IMR-90 (cell line): Measurements from ENCODE around the gene GRM5. TPM values are rescaled to one million over a fixed set of nuclear protein-coding genes. Genes with fewer than 3 reads are reported as not detected.
A peak's percentile ranks its signal among the peaks of the same experiment; 100 is the strongest.

Experiments used
- ATAC-seq: fragments of 200-7000 bp; cut with Tn5 transposase; 2 replicates; pipeline ENCODE4 v1.9.1; 2020; ENCODE audit warnings: low read depth, mild to moderate bottlenecking, moderate library complexity
- BruUV-seq: library from RNA; stranded (reverse); fragments of 400-500 nt; replicated peaks from 2 replicates; lab custom pipeline; 2021; lab: Mats Ljungman, UMichigan
- CTCF ChIA-PET: fragments of 300-600 bp; formaldehyde crosslinking; extraction: SDS; loops from one replicate; lab custom pipeline; 2021; ENCODE audit warnings: antibody characterized with exemption; lab: Yijun Ruan, JAX
- POLR2A ChIA-PET: fragments of 300-600 bp; sonication (Branson Sonifier 250); formaldehyde crosslinking; loops from one replicate; lab custom pipeline; 2022; ENCODE audit warnings: antibody characterized with exemption; ENCODE audit not compliant: unreplicated experiment; lab: Charles Lee
- DNase-seq: peaks from one replicate; pipeline ENCODE4 v3.0.0; 2013
- H2AFZ ChIP-seq: replicated peaks from 2 replicates; pipeline ENCODE3; 2013; ENCODE audit warnings: low read length, mild to moderate bottlenecking; ENCODE audit not compliant: poor library complexity
- H2AK5ac ChIP-seq: 2 replicates; pipeline ENCODE4 v1.6.1; 2013; ENCODE audit warnings: low read depth, low read length, inconsistent platforms
- H2AK9ac ChIP-seq: replicated peaks from 2 replicates; pipeline ENCODE3; 2013; ENCODE audit warnings: mild to moderate bottlenecking, low read depth, low read length, moderate library complexity; ENCODE audit not compliant: poor library complexity
- H2BK120ac ChIP-seq: 2 replicates; pipeline ENCODE4 v1.6.1; 2013; ENCODE audit warnings: low read depth, low read length, inconsistent platforms
- H2BK15ac ChIP-seq: 3 replicates; pipeline ENCODE4 v1.6.1; 2013; ENCODE audit warnings: low read depth, low read length, inconsistent platforms
- H2BK20ac ChIP-seq: 2 replicates; pipeline ENCODE4 v1.6.1; 2013; ENCODE audit warnings: low read depth, mild to moderate bottlenecking, inconsistent platforms, low read length, moderate library complexity
- H2BK5ac ChIP-seq: 2 replicates; pipeline ENCODE4 v1.6.1; 2013; ENCODE audit warnings: mild to moderate bottlenecking, low read depth, low read length, inconsistent platforms; ENCODE audit not compliant: poor library complexity, severe bottlenecking
- H3K14ac ChIP-seq: replicated peaks from 2 replicates; pipeline ENCODE4 v1.6.1; 2013; ENCODE audit warnings: low read depth, low read length, inconsistent platforms
- H3K18ac ChIP-seq: 2 replicates; pipeline ENCODE4 v1.6.1; 2013; ENCODE audit warnings: low read depth, low read length, control low read depth
- H3K23ac ChIP-seq: 2 replicates; pipeline ENCODE4 v1.6.1; 2013; ENCODE audit warnings: low read depth, low read length, inconsistent platforms
- H3K27ac ChIP-seq: 2 replicates; pipeline ENCODE4 v1.5.1; 2013; ENCODE audit warnings: mild to moderate bottlenecking, control low read depth, low read length; ENCODE audit not compliant: insufficient read depth
- H3K27me3 ChIP-seq: 2 replicates; pipeline ENCODE4 v1.6.1; 2013; ENCODE audit warnings: low read length; ENCODE audit not compliant: control insufficient read depth, insufficient read depth
- H3K36me3 ChIP-seq: 2 replicates; pipeline ENCODE4 v1.6.1; 2013; ENCODE audit warnings: low read length, mixed read lengths; ENCODE audit not compliant: control insufficient read depth, insufficient read depth
- H3K4ac ChIP-seq: 2 replicates; pipeline ENCODE4 v1.6.1; 2013; ENCODE audit warnings: low read depth, low read length, inconsistent platforms
- H3K4me1 ChIP-seq: 2 replicates; pipeline ENCODE4 v1.6.1; 2013; ENCODE audit warnings: low read length, mixed read lengths; ENCODE audit not compliant: control insufficient read depth, insufficient read depth
- H3K4me2 ChIP-seq: 2 replicates; pipeline ENCODE4 v1.6.1; 2013; ENCODE audit warnings: low read depth, mild to moderate bottlenecking, control low read depth, low read length, moderate library complexity
- H3K4me3 ChIP-seq: 2 replicates; pipeline ENCODE4 v1.5.1; 2013; ENCODE audit warnings: low read depth, mild to moderate bottlenecking, control low read depth, low read length, moderate library complexity; ENCODE audit not compliant: insufficient read depth
- H3K56ac ChIP-seq: 2 replicates; pipeline ENCODE4 v1.6.1; 2013; ENCODE audit warnings: low read length, inconsistent platforms; ENCODE audit not compliant: insufficient read depth; ENCODE audit errors: extremely low read depth
- H3K79me1 ChIP-seq, 2 experiments: 2 replicates each; pipeline ENCODE4 v1.6.1; 2013; ENCODE audit warnings: low read length in 2 of 2, inconsistent platforms in 1 of 2, low read depth in 1 of 2
- H3K9ac ChIP-seq: 2 replicates; pipeline ENCODE4 v1.6.1; 2013; ENCODE audit warnings: low read depth, low read length, control low read depth
- H3K9me1 ChIP-seq: 2 replicates; pipeline ENCODE4 v1.6.1; 2013; ENCODE audit warnings: low read length, inconsistent platforms; ENCODE audit not compliant: insufficient read depth
- H3K9me3 ChIP-seq: 2 replicates; pipeline ENCODE4 v1.6.1; 2013; ENCODE audit warnings: low read length; ENCODE audit not compliant: control insufficient read depth, insufficient read depth
- H4K20me1 ChIP-seq: 2 replicates; pipeline ENCODE4 v1.6.1; 2013; ENCODE audit warnings: low read length, inconsistent platforms; ENCODE audit not compliant: insufficient read depth
- H4K5ac ChIP-seq: 2 replicates; pipeline ENCODE4 v1.6.1; 2013; ENCODE audit warnings: mild to moderate bottlenecking, low read depth, low read length, control low read depth
- H4K8ac ChIP-seq, 2 experiments: 2 replicates each; pipeline ENCODE4 v1.6.1; 2013; ENCODE audit warnings: low read depth in 2 of 2, low read length in 2 of 2, control low read depth in 1 of 2, inconsistent platforms in 1 of 2
- H4K91ac ChIP-seq: 2 replicates; pipeline ENCODE4 v1.6.1; 2013; ENCODE audit warnings: low read depth, low read length, inconsistent platforms; ENCODE audit not compliant: insufficient read depth
- MAFK ChIP-seq: IDR thresholded peaks from 2 replicates; pipeline ENCODE4 v1.6.1; 2012; ENCODE audit warnings: low read depth, low read length, improper control_type of control experiment
- WGBS, 2 experiments: methylation state at CpG; one replicate each; pipeline versions ENCODE4 v1.1.5 to v1.1.7; 2013; ENCODE audit warnings: missing lambda C conversion rate in 2 of 2; ENCODE audit not compliant: insufficient read length in 1 of 2; ENCODE audit errors: extremely low coverage in 2 of 2; 5-methylcytosine and 5-hydroxymethylcytosine counted together
- dilution Hi-C: fragments of 300-500 bp; cut with HindIII; formaldehyde crosslinking; loops from one replicate; pipeline ENCODE4 v1.14.3; 2018; ENCODE audit warnings: low sequenced_read_pairs; ENCODE audit not compliant: unreplicated experiment
- in situ Hi-C: fragments of 300-500 bp; cut with MboI; formaldehyde crosslinking; loops from 3 replicates; pipeline ENCODE4 v1.14.3; 2019; ENCODE audit warnings: low sequenced_read_pairs, inconsistent platforms, mixed read lengths
- intact Hi-C: fragments of 100-400 bp; cut with micrococcal nuclease; formaldehyde crosslinking; loops from 2 replicates; pipeline ENCODE4 v1.10.0; 2022
- polyA plus RNA-seq, 3 experiments: library from polyadenylated mRNA; depleted of rRNA; stranded (reverse); fragments of >200 nt; gene quantifications; 2 replicates each; pipeline ENCODE4 v1.2.3, GENCODE V29; 2012; ENCODE audit warnings: low replicate concordance in 1 of 3
- total RNA-seq: library from RNA; depleted of rRNA; stranded (reverse); fragments of >200 nt; gene quantifications from 2 replicates; pipeline ENCODE4 v1.2.3, GENCODE V29; 2012
- TF ChIP-seq, protein P1 (sequence below): conservative IDR thresholded peaks from 2 replicates; pipeline ENCODE4 v1.5.1; 2012; ENCODE audit warnings: mild to moderate bottlenecking, low read depth, low read length, improper control_type of control experiment

The GRM5 gene
- total and polyA plus RNA-seq, 2 of the 4 experiments (the other 2 are of a cell fraction) = under 0.01 TPM

- no peaks in the 10 kb centered on the region for H3K36me3 ChIP-seq
- H2BK120ac ChIP-seq = no peak overlapping the region
- TF ChIP-seq, protein P1, sequence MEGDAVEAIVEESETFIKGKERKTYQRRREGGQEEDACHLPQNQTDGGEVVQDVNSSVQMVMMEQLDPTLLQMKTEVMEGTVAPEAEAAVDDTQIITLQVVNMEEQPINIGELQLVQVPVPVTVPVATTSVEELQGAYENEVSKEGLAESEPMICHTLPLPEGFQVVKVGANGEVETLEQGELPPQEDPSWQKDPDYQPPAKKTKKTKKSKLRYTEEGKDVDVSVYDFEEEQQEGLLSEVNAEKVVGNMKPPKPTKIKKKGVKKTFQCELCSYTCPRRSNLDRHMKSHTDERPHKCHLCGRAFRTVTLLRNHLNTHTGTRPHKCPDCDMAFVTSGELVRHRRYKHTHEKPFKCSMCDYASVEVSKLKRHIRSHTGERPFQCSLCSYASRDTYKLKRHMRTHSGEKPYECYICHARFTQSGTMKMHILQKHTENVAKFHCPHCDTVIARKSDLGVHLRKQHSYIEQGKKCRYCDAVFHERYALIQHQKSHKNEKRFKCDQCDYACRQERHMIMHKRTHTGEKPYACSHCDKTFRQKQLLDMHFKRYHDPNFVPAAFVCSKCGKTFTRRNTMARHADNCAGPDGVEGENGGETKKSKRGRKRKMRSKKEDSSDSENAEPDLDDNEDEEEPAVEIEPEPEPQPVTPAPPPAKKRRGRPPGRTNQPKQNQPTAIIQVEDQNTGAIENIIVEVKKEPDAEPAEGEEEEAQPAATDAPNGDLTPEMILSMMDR = no peak
- TF ChIP-seq MAFK = peak; percentile 53
- H2BK15ac ChIP-seq = no peak overlapping the region
- dilution Hi-C loops = no loop called here
- DNase-seq (no peak), ATAC-seq (no peak)
- no peak overlapping the region for H3K56ac ChIP-seq
- no peak overlapping the region for H3K18ac ChIP-seq
- no peaks in the 10 kb centered on the region for H3K9me3 ChIP-seq
- H3K4ac ChIP-seq = no peak overlapping the region
- no peak overlapping the region for H3K4me2 ChIP-seq
- no peak overlapping the region for H4K5ac ChIP-seq
- H2BK20ac ChIP-seq = no peak overlapping the region
- H3K4me3 ChIP-seq = no peak overlapping the region
- H3K27me3 ChIP-seq = no peaks in the 10 kb centered on the region; the same call in 1 of the 2 replicates
- WGBS, 2 experiments = no CpG with 5 or more reads among the region's 2 CpGs
- no peak overlapping the region for H4K91ac ChIP-seq
- H2BK5ac ChIP-seq = no peak overlapping the region
- H3K4me1 ChIP-seq = no peaks in the 10 kb centered on the region
- H3K14ac ChIP-seq = no peak overlapping the region
- intact Hi-C loops = no loop called here
- H3K27ac ChIP-seq = no peak overlapping the region
- no peaks in the 10 kb centered on the region for H3K9me1 ChIP-seq
- H3K79me1 ChIP-seq = no peaks in the 10 kb centered on the region
- H3K23ac ChIP-seq = no peak overlapping the region
- BruUV-seq = no TSS peak
- CTCF ChIA-PET = interaction anchor here (1.1 kb wide), 1 partner anchor 10 kb away, joined by 3 read pairs; no protein-coding TSS in a partner anchor
- H2AK9ac ChIP-seq = no peak overlapping the region
- in situ Hi-C loops = no loop called here
- no peak overlapping the region for H3K9ac ChIP-seq
- H4K8ac ChIP-seq = no peak overlapping the region
- POLR2A ChIA-PET = no interaction called here
- H4K20me1 ChIP-seq = no peaks in the 10 kb centered on the region
- no peak overlapping the region for H2AFZ ChIP-seq
- no peak overlapping the region for H2AK5ac ChIP-seq
Observed at GRCh38 chr11:88576741-88577140, 489.0 kb downstream of the GRM5 start.
